HEK293 (cell line): Measurements from ENCODE around the gene PLEKHA7.
"Not testable (repeated sequence)": the region's sequence is repeated elsewhere in the genome, so short reads cannot be mapped to it uniquely, and the experiment has no call there.

Source experiments
- CTCF ChIA-PET: fragments of 350-600 bp; formaldehyde crosslinking; extraction: SDS; loops from one replicate; lab custom pipeline; 2021; ENCODE audit warnings: antibody characterized with exemption; lab: Yijun Ruan, JAX
- POLR2A ChIA-PET: fragments of 300-600 bp; formaldehyde crosslinking; extraction: SDS; loops from one replicate; lab custom pipeline; 2020; ENCODE audit warnings: antibody characterized with exemption, inconsistent platforms; lab: Yijun Ruan, JAX
- H3K27ac ChIP-seq: fragments of 200-500 bp; sonication (Bioruptor generic); 2 replicates; pipeline ENCODE4 v1.5.1; 2014; ENCODE audit warnings: low read depth, low read length, control low read depth, inconsistent platforms; ENCODE audit errors: extremely low read depth
- H3K36me3 ChIP-seq, 2 experiments: fragments of 200-500 bp in 1 of 2; sonication (Bioruptor generic) in 1 of 2; 1 replicate in 1 of 2; 2 replicates in 1 of 2; pipeline ENCODE4 v1.5.1; 2014 to 2017; ENCODE audit warnings: inconsistent platforms in 2 of 2, low read length in 2 of 2; ENCODE audit not compliant: control insufficient read depth in 2 of 2, insufficient read depth in 1 of 2
- H3K4me1 ChIP-seq: fragments of 200-500 bp; sonication (Bioruptor generic); 2 replicates; pipeline ENCODE4 v1.5.1; 2014; ENCODE audit warnings: mild to moderate bottlenecking, low read length, inconsistent platforms; ENCODE audit not compliant: control insufficient read depth, insufficient read depth
- H3K4me3 ChIP-seq: 2 replicates; pipeline ENCODE4 v1.5.1; 2011; ENCODE audit warnings: low read depth, mild to moderate bottlenecking, control low read depth, low read length, moderate library complexity
- H3K9me3 ChIP-seq: fragments of 200-500 bp; sonication (Bioruptor generic); 2 replicates; pipeline ENCODE4 v1.5.1; 2014; ENCODE audit warnings: low read depth, low read length, inconsistent platforms; ENCODE audit not compliant: control insufficient read depth, insufficient read depth
- GLIS1 ChIP-seq: fragments of 450-650 bp; formaldehyde crosslinking; IDR thresholded peaks from 2 replicates; pipeline ENCODE4 v1.5.1; 2016; ENCODE audit warnings: missing biosample characterization, missing genetic modification characterization
- PBX3 ChIP-seq: sonication (generic); formaldehyde crosslinking; IDR thresholded peaks from 2 replicates; pipeline ENCODE4 v1.8.1; 2022; ENCODE audit warnings: mild to moderate bottlenecking, moderate library complexity, missing genetic modification reagents
- PRDM1 ChIP-seq: fragments of 450-650 bp; formaldehyde crosslinking; IDR thresholded peaks from 2 replicates; pipeline ENCODE4; 2016; ENCODE audit warnings: missing biosample characterization, missing genetic modification characterization
- PRDM4 ChIP-seq: fragments of 450-650 bp; formaldehyde crosslinking; IDR thresholded peaks from 2 replicates; pipeline ENCODE4 v1.5.1; 2017; ENCODE audit warnings: missing biosample characterization, missing genetic modification characterization
- ZNF266 ChIP-seq: fragments of 450-650 bp; formaldehyde crosslinking; IDR thresholded peaks from 2 replicates; pipeline ENCODE4 v1.5.1; 2016; ENCODE audit warnings: missing biosample characterization, missing genetic modification characterization, low read depth
- ZNF302 ChIP-seq: fragments of 450-650 bp; formaldehyde crosslinking; IDR thresholded peaks from 2 replicates; pipeline ENCODE4 v1.5.1; 2016; ENCODE audit warnings: missing biosample characterization, missing genetic modification characterization, low read depth
- ZNF341 ChIP-seq: fragments of 450-650 bp; formaldehyde crosslinking; IDR thresholded peaks from 2 replicates; pipeline ENCODE4; 2016; ENCODE audit warnings: low read depth, missing biosample characterization, missing genetic modification characterization
- ZNF350 ChIP-seq: fragments of 450-650 bp; formaldehyde crosslinking; IDR thresholded peaks from 2 replicates; pipeline ENCODE4 v1.5.0; 2017; ENCODE audit warnings: missing biosample characterization, mild to moderate bottlenecking, missing genetic modification characterization
- ZNF398 ChIP-seq: fragments of 450-650 bp; formaldehyde crosslinking; IDR thresholded peaks from 2 replicates; pipeline ENCODE4 v1.5.1; 2017; ENCODE audit warnings: missing biosample characterization, missing genetic modification characterization
- ZNF423 ChIP-seq: fragments of 450-650 bp; formaldehyde crosslinking; IDR thresholded peaks from 2 replicates; pipeline ENCODE4 v1.5.1; 2016; ENCODE audit warnings: missing biosample characterization, missing genetic modification characterization
- ZNF518A ChIP-seq: fragments of 450-650 bp; formaldehyde crosslinking; conservative IDR thresholded peaks from 2 replicates; pipeline ENCODE4 v1.5.1; 2016; ENCODE audit warnings: low read depth, missing biosample characterization, missing genetic modification characterization
- ZNF521 ChIP-seq: fragments of 450-650 bp; formaldehyde crosslinking; IDR thresholded peaks from 2 replicates; pipeline ENCODE4 v1.5.1; 2017; ENCODE audit warnings: missing biosample characterization, mild to moderate bottlenecking, missing genetic modification characterization
- ZNF558 ChIP-seq: fragments of 450-650 bp; formaldehyde crosslinking; IDR thresholded peaks from 2 replicates; pipeline ENCODE4 v1.5.1; 2016; ENCODE audit warnings: missing biosample characterization, missing genetic modification characterization
- ZNF560 ChIP-seq: fragments of 450-650 bp; formaldehyde crosslinking; IDR thresholded peaks from 2 replicates; pipeline ENCODE4 v1.5.1; 2017; ENCODE audit warnings: missing biosample characterization, missing genetic modification characterization, borderline replicate concordance
- ZNF580 ChIP-seq: fragments of 450-650 bp; formaldehyde crosslinking; IDR thresholded peaks from 2 replicates; pipeline ENCODE4 v1.5.1; 2016; ENCODE audit warnings: missing biosample characterization, missing genetic modification characterization
- ZNF626 ChIP-seq: fragments of 450-650 bp; sonication (Bioruptor Pico); formaldehyde crosslinking; IDR thresholded peaks from 2 replicates; pipeline ENCODE4 v1.5.1; 2018; ENCODE audit warnings: missing biosample characterization, missing genetic modification characterization, inconsistent platforms
- ZNF692 ChIP-seq: fragments of 450-650 bp; formaldehyde crosslinking; IDR thresholded peaks from 2 replicates; pipeline ENCODE4 v1.5.1; 2016; ENCODE audit warnings: missing biosample characterization, missing genetic modification characterization
- ZNF830 ChIP-seq: fragments of 450-650 bp; IDR thresholded peaks from 2 replicates; pipeline ENCODE4 v1.5.0; 2018; ENCODE audit warnings: missing biosample characterization, missing genetic modification characterization, low read depth, mild to moderate bottlenecking, moderate library complexity

PLEKHA7 gene

GRCh38 chr11:16964501-16964900, 49.7 kb downstream of the PLEKHA7 start:
- Histone ChIP-seq H3K36me3 (no peaks in the 10 kb centered on the region), H3K27ac (no peak overlapping the region), H3K4me1 (no peaks in the 10 kb centered on the region), H3K9me3 (no peaks in the 10 kb centered on the region), H3K4me3 (no peak overlapping the region)
- CTCF ChIA-PET = no interaction called here
- TF ChIP-seq ZNF560 (tag by site-specific recombination) = no peak
- TF ChIP-seq PRDM1 (tag by site-specific recombination) = no peak
- no peak for TF ChIP-seq PRDM4
- no peak for TF ChIP-seq GLIS1
- no peak for TF ChIP-seq ZNF580 (tag by site-specific recombination)
- POLR2A ChIA-PET = no interaction called here

- H3K9me3 ChIP-seq = no peaks in the 10 kb centered on the region
- H3K27ac ChIP-seq = no peak overlapping the region
- CTCF ChIA-PET = no interaction called here
- TF ChIP-seq ZNF521 (tag by site-specific recombination) = no peak
- no peak for TF ChIP-seq ZNF692
- no peak for TF ChIP-seq ZNF398 (tag by site-specific recombination)
- TF ChIP-seq PBX3 (CRISPR knock-in tag) = no peak
- no peak for TF ChIP-seq ZNF341
- no peak for TF ChIP-seq ZNF266 (tag by site-specific recombination)
- TF ChIP-seq ZNF830 (tag by site-specific recombination) = no peak
- no peak for TF ChIP-seq ZNF518A (tag by site-specific recombination)
- no peak for TF ChIP-seq ZNF626 (tag by site-specific recombination)
- no peak for TF ChIP-seq ZNF423 (tag by site-specific recombination)
- no peak for TF ChIP-seq ZNF302 (tag by site-specific recombination)
- no peak for TF ChIP-seq ZNF350 (tag by site-specific recombination)
- TF ChIP-seq ZNF558 (tag by site-specific recombination) = no peak
- H3K4me3 ChIP-seq = no peak overlapping the region
- POLR2A ChIA-PET = no interaction called here
- no peaks in the 10 kb centered on the region for H3K36me3 ChIP-seq
- peaks cover 3% of the 10 kb centered on the region; the same call in 1 of the 2 replicates for H3K4me1 ChIP-seq
Measured at GRCh38 chr11:16963316-16963876, 50.8 kb downstream of the PLEKHA7 start.

- POLR2A ChIA-PET, H3K4me1 ChIP-seq, CTCF ChIA-PET, H3K27ac ChIP-seq, H3K9me3 ChIP-seq, H3K4me3 ChIP-seq, H3K36me3 ChIP-seq: not testable (repeated sequence)
Measured at GRCh38 chr11:16962589-16962988, 51.6 kb downstream of the PLEKHA7 start.
